G401.6 (cell line): Measurements from ENCODE around the gene ERVFRD-1.
"Not testable (repeated sequence)": the region's sequence is repeated elsewhere in the genome, so short reads cannot be mapped to it uniquely, and the experiment has no call there.

Experiments used
- FAIRE-seq: peaks from 2 replicates; lab custom pipeline; 2012; peaks lifted over from hg19 to GRCh38; lab: Jason Lieb, UNC

The ERVFRD-1 gene

GRCh38 chr6:11129908-11130565, 18.5 kb upstream of the ERVFRD-1 start:
- no peak for FAIRE-seq

GRCh38 chr6:11128608-11129007, 17.1 kb upstream of the ERVFRD-1 start:
- no peak for FAIRE-seq

- FAIRE-seq, result no peak
Measured at GRCh38 chr6:11126876-11127275, 15.4 kb upstream of the ERVFRD-1 start.

- FAIRE-seq, result no peak
Measured at GRCh38 chr6:11123978-11124377, 12.5 kb upstream of the ERVFRD-1 start.

GRCh38 chr6:11122380-11122779, 10.9 kb upstream of the ERVFRD-1 start:
- no peak for FAIRE-seq

GRCh38 chr6:11121851-11122250, 10.3 kb upstream of the ERVFRD-1 start:
- FAIRE-seq, result no peak

- no peak for FAIRE-seq
Measured at GRCh38 chr6:11120271-11121005, 8.9 kb upstream of the ERVFRD-1 start.

GRCh38 chr6:11115808-11116536, 4.4 kb upstream of the ERVFRD-1 start:
- FAIRE-seq, result not testable (repeated sequence)

GRCh38 chr6:11113038-11113437, 1.5 kb upstream of the ERVFRD-1 start:
- no peak for FAIRE-seq

GRCh38 chr6:11111769-11112437, 378 bp upstream of the ERVFRD-1 start:
- FAIRE-seq, result no peak

GRCh38 chr6:11108726-11109125, 2.8 kb downstream of the ERVFRD-1 start:
- FAIRE-seq, result no peak

GRCh38 chr6:11103065-11103464, 8.5 kb downstream of the ERVFRD-1 start:
- no peak for FAIRE-seq

- no peak for FAIRE-seq
Measured at GRCh38 chr6:11101417-11101816, 10.1 kb downstream of the ERVFRD-1 start.

GRCh38 chr6:11098004-11098403, 13.5 kb downstream of the ERVFRD-1 start:
- FAIRE-seq, result no peak

- no peak for FAIRE-seq
Measured at GRCh38 chr6:11097476-11097875, 14.0 kb downstream of the ERVFRD-1 start.

GRCh38 chr6:11096109-11096508, 15.4 kb downstream of the ERVFRD-1 start:
- FAIRE-seq, result no peak

GRCh38 chr6:11094941-11095340, 16.6 kb downstream of the ERVFRD-1 start:
- no peak for FAIRE-seq

GRCh38 chr6:11094411-11094851, 17.1 kb downstream of the ERVFRD-1 start:
- FAIRE-seq, result no peak

- FAIRE-seq, result peak; percentile 94
Measured at GRCh38 chr6:11093626-11094410, 17.7 kb downstream of the ERVFRD-1 start, which contains the start of gene SMIM13. SMIM13 (plus strand) TSS chr6:11093834; CDS start chr6:11094314, 480 bp downstream.

- FAIRE-seq, result no peak
Measured at GRCh38 chr6:11093376-11093625, 18.2 kb downstream of the ERVFRD-1 start.

- FAIRE-seq, result no peak
Measured at GRCh38 chr6:11092668-11093375, 18.7 kb downstream of the ERVFRD-1 start.
